Retina (tissue), 1 donor: ENCODE results near the gene SLCO2A1.
"Not testable (repeated sequence)": the region's sequence is repeated elsewhere in the genome, so short reads cannot be mapped to it uniquely, and the experiment has no call there.

Experiments
- DNase-seq: peaks from one replicate; pipeline ENCODE4 v3.0.0-alpha.2; 2016

The SLCO2A1 gene

DNA sequence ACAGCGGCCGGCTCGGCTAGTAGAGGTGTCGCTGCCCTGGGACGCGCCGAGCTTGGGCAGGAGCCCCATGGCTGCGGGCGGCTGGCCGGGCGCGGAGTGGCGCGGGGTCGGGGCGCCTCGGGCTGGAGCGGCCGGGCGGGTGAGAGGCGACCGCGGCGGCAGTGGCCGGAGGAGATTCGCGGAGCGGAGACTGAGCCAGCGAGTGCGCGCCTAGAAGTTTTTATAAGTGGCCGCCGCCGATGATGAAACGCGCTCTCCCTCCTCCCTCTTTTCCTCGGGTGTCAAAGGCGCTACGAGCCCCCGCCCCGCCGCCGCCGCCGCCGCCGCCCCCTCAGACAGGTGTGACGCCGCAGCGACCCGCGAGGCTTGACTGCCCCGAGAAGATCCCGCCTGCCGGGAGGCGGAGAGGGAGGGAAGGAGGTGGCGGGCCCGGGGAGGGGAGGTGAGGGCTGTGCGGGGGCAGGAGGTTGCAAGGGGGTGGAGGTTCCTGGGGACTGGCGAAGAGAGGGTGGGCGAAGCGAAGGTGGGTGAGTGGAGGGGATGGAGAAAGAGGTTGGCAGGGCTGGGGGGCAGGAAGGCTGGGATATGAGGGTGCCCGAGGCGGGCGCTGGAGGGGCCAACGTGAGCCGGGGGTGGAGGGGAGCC is at the start of gene SLCO2A1:
TSS of gene SLCO2A1 (minus strand) at position 192 of the 645 bp plus-strand sequence. CDS start at position 69, 123 bp downstream.
- DNase-seq = no peak

DNA sequence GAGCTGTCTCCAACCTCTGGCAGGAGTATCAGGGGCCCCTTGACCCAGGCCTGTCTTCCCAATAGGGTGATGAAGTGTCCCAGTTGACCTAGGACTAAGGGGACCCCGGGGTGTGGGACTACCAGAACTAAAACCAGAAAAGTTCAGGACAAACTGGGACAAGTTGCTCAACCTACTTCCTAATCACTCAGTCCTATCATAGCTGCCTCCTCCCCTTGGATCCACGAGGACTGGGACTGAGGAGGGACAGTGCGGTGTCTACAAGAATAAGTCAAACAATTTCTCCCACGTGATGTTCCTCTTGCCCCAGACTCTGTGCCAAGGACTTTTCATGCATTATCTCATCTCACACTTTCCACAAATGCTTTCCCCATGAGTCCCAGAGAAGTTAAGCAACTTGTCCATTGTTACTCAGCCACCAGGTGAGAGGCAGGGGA is 49.4 kb upstream of the SLCO2A1 start:
- no peak for DNase-seq

DNA sequence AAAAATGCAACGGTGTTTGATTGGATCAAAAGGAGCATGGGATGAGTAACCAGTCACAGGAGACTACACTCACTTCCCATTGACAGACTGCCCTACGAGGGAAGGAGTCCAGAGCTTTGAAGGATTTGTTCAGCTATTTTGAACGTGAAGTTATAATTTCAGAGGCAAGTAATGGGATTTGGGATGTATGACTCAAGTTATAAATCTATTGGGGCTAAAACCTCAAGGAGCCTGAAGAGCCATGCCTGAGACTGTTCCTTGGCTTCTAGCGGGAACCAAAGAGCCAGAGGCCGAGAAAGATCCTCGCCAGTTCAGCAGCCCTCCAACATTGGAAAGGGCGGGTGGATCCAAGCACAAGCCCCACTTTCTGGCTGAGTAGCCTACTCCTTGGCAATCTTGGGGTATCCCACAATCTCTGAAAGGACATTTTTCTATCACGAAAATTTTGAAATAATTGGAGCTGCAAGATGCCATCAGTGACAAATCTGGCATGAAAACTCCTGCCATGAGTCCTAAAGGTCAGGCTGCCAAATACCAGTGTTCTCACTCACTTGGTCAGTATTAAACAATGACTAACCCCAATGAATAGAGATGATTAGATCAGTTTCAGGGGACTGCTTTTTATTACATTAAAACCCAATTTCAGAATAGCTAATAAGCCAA is 48.6 kb upstream of the SLCO2A1 start:
- DNase-seq = no peak

DNA sequence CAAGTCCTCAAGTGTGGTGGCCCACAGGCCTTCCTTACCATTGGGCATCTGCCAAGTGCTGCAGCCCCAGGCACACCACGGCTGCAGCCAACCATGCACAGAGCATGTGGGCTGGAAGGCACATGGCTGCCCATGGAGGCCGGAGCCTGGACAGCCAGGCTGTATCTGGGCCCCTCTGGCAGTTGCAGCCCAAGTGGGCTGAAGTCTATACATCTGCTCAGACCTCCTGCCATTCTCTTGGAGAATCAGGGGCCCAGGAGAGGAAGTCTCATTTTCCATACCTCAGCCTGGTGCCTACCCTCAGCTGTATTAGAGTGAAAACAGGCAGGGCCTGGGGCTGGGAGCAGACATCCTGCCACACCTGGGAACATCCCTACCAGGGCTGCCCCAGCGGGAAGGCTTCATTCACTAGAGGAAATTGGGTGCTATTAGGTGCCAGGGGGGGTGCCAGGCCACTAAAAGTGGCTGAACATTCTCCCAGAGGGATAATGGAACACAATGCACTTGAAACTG is 48.0 kb upstream of the SLCO2A1 start:
- no peak for DNase-seq

DNA sequence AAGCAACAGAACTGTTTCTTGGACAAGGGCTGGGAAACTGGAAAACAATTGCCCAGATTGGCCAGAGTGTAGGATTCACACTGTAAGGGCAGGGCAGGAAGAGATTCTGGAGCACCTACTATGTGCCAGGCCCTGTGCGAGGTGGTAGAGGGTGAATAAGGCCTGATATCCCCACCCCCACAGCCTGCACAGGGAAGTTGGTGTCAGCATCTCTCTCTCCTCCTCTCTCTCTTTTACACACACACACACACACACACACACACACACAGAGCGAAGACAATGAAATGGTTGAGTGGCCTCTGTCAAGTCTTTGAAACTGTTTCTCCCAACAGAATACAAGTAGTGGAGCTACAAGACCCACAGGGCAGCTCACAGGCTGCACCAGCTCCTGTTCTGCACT is 47.1 kb upstream of the SLCO2A1 start:
- no peak for DNase-seq

DNA sequence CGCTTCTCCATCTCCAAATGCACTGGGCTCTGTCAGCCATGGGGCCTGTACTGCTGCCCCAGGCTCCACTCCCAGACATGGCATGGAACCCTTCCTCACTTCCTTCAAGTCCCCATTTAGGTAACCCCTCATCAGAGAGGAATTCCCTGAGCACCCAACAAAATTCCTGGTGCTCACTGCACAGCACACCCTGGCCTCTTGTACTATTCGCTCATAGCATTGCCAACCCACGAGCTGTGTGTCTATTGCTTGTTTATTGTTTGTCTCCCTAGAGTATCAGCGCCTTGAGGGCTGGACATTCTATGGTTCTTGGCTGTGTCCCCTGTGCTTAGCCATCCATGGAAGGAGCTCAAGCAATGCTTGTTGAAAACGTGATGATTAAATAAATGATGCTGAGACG is 46.1 kb upstream of the SLCO2A1 start:
- DNase-seq = no peak

DNA sequence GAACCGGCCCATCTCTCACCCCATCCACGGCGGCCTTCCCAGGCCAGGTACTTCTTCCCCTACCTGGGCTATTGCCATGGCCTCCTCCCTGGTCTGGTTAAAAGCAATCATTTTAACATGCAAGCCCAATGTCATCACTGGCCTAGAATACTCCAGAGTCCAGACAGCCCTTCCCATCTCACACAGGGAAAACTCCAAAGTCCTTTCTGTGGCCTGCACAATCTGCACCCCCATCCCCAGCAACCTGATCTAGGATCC is 45.8 kb upstream of the SLCO2A1 start:
- DNase-seq = no peak

DNA sequence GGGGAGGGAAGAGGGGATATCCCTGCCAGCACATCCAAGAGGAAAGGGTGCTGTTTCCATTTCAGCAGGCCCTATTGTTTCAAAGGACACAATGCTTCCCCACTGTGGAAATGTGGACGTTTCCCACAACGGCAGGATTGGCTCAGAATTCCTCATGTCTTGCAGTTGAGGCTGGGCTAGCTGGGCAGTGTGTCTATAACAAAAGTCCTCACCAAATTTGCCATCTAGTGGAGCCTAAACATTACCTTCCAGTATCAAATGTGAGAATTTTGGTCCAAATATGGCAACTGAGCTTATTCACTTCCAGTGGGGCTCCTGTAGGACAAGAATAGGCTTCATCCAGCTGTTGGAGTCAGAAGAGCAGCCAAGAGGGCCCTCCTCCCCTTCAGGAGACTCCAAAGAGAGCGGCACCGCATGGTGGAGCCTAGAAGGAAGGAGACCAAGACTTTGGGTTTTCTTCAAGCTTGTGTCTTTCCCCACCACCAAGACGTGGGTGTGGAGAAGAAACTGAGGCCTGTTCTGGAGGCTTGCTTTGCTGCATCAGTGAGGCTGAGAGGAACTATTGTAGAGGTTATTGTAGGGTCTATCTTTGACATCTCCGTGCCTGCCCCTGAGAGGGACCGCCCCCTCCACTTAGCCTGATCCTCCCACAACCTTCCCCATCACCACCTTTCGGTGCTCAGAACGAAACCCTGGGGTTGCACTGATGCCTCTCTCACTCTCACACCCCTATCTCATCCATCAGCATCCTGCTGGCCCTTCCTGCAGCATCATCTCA is 45.3 kb upstream of the SLCO2A1 start:
- DNase-seq = no peak

DNA sequence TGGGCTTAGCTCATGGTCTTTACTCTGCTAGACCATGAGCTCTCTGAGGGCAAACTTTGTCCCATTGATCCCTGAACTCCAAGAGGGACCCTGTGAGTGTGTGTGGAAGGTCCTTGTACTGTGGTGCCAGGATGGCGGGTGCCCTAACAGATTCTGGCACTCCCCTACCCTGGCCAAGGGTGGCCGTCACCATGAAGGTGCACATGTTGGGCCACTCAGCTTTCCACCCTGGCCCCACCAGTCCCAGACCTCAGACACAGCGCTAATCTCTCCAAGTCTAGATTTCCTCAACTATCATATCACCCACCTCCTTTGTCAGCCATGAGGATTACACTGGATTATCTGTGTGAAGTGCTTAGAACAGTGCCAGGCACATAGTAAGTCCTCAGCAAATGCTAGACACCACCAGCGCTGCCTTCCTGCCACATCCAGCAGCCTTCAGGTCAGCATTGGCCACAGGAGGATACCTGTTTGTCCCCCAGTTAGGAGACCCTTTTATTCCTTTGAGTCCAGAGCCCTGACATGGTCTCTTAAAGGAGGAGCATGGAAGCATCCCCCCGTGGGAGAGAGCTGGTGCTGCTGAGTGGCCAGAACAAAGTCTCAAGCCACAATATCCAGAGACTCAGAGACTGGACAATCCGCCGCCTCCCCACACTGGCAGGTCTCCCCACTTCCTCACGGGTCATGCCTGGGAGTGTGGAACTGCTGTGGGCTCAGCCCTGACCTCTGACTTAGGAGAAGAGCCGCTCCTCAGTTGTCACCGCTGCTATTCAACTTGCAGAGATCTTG is 44.5 kb upstream of the SLCO2A1 start:
- DNase-seq = no peak

DNA sequence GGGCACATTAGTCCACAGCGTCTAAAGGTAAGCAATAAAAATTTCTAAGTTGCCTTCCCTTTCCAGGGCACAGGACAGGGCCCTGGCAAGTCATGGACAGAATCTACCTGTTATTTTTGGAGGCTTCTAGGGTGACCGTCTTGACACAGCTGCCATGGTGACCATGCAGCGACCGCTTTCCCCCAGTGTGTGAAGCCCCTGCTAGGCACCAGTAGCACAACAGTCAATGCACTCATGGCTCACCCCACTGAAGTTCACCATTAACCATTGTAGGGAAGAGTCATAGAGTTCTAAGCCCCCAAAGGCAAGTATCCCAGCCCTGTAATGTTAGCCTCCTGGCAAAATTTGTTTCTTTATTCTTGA is 43.8 kb upstream of the SLCO2A1 start:
- no peak for DNase-seq

DNA sequence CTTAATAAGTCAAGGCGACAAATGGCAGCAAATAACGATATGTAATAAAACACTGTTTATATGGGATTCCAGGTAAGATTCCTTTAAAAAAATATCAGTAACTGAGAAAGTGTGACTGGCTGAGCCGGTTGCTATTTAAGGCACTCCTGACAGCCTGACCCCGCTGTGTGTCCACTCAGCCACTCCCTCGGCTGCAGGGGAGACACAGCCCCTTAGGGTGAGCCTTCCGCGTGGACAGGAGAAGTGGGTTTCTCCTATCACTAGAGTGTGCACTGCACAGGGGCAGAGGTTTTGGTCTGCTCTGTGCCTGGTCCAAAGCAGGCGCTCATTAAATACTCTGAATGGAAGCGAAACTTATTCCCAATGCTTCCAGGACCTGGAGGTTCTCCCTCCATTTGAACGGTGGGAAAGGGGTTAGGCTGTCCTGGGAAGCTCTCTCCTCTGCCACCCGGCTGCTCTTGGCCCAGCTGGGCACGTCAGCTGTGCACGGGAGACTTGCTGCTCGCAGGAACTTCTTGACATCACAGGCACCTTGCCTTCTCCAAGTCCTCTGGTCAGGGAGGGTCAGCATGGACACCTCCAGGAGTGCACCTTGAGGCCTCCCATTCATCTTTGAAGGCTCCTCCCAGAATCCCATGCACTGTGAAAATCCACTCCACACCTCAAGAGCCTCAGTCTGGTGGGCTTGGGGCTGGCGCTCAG is 43.3 kb upstream of the SLCO2A1 start:
- DNase-seq = no peak

DNA sequence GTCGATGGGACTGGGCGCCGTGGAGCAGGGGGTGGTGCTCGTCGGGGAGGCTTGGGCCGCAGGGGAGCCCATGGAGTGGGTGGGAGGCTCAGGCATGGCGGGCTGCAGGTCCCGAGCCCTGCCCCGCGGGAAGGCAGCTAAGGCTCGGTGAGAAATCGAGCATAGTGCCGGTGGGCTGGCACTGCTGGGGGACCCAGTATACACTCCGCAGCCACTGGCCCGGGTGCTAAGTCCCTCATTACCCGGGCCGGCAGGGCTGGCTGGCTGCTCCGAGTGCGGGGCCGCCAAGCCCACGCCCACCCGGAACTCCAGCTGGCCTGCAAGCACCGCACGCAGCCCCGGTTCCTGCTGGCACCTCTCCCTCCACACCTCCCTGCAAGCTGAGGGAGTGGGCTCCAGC is 40.6 kb upstream of the SLCO2A1 start:
- not testable (repeated sequence) for DNase-seq

DNA sequence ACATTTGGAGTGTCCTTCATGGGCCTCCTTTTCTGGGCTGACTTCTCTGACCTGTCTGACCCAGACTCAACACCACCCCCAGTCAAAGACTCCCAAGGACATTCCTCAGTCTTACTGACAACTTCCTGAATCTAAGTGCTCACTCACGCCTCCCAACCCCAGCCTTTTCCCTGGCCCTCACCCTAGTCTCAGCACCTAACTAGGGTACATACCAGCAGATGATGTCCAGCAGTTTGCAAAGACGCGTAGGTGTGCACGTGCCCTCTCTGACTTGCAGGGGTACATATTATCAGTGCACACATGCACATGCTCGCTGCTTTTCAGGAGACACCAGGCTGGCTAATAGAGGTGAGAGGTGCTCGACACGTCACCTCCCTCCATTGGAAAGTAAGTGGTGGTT is 38.7 kb upstream of the SLCO2A1 start:
- DNase-seq = no peak

DNA sequence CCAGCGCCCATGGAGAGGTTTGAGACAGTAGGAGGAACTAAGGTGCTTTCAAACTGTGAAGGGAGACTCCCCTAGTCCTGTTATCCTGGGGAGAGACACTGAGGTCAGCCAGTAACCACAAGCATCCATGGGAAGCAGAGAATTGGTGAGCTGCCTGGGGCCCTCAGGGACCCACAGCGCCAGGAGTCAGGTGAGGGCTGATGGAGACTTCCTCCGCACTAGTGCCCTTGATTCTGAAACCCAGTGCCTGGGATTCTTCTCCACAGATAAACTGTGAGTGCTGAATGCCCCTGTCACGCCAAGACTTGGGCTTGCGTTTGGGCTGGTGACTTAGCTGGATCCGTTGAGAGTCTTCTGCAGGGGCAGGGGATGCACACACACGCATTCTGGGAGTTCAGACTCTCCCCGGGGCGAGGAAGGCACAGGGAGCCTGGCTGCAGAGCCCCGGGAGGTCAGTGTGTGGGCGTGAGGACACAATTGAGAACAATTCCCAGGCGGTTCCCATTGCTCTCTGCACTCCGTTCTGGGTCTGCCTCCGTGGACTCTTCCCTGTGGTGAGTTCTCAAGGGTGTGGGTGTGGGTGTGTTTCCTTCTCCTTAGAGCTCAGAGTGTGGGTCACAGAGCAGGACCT is 37.9 kb upstream of the SLCO2A1 start:
- DNase-seq = no peak

DNA sequence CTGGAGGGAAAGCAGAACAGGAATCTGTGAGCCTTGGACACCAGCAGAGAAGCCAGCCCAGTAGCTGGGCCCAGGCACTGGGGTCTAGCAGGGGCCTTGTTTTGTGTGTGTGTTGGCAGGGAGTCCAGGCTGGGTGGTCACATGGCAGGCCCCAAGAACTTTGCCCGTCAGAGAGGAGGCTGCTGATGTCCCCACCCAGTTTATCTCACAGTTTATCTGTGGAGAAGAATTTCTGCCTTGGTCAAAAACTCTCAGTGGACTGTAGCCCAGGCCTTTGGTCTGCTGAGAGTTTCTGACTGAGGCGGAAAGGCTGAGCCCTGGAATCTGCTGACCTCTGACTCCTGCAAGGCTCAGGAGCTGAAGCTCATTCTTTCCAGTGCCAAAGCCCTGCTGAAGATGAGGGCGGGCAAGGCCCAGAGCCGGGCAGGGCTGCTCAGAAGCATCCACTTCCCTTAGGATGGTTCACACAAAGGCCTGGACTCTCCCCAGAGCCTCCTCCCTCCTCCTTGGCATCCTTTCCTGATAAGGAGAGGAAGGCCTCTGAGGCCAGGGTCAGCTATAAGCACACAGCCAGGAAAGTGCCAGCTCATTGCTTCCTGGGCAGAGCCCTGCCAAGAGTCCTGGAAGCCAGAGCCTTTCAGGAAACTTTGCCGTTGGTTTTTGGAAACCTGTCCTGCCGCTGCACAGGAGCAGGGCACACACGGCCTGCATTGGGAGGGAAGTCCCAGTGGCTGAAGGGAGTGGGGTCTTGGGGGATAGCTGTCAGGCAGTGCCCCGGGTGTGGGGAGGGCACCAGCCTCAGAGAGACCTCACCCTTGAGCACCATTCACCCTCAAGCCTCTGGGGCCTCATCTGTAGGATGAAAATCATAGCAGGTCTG is 37.2 kb upstream of the SLCO2A1 start:
- DNase-seq = no peak

DNA sequence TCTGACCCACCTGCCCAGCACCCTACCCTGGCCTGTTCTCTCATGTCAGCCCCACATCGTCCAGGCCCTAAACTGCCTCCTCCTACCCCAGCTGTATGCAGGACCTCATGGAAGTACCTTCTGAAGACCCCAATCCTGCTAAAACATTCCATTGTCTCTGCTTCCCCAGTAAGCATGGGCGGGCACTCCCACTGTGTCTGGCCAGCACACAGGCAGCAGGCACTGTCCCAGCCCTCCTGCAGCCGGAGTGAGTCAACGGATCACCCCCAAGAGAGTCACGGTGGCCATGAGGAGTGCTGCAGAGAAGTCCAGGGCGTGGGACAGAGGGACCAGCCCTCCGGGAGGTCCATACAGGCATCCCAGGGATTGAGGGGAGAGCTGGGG is 36.4 kb upstream of the SLCO2A1 start:
- DNase-seq = no peak

DNA sequence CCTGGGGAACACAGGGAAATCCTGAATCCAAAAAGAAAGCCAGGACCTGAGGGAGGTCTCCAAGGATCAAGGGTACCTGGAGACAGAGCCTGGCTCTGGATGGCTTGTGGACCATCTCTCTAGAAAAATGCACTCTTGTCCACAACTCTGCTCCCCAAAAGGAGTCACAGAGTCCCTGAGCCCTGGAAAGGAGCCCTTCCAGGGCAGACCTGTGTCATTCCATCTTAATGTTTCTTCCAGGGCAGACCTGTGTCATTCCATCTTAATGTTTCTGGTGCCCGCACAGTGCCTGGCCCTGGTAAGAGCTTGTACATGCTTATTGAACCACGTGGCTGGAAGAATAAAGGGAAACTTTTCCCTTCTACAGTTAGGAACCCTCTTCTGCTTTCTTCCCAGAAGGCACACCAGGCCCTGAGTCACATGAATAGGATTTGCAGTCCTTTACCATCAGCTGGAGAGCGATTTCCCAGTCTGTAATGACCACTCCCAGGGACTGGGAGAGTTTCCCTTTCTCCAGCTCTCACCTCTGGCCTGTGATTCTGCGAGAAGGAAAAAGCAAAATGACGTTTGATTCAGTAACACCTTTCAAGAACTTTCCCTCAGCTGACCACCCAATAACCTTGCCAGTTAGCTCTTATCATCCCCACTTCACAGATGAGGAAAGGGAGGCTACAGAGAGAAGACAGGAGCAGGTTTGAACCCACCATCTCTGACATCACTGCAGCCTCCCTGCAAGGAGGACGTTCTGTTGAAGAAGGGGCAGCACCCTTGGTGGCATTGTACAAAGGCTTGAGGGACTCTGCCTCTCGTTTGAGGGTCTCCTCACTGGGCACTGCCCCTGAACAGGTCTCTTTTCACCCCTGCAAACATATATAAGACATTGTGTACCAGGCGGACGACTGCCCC is 35.8 kb upstream of the SLCO2A1 start:
- DNase-seq = no peak

DNA sequence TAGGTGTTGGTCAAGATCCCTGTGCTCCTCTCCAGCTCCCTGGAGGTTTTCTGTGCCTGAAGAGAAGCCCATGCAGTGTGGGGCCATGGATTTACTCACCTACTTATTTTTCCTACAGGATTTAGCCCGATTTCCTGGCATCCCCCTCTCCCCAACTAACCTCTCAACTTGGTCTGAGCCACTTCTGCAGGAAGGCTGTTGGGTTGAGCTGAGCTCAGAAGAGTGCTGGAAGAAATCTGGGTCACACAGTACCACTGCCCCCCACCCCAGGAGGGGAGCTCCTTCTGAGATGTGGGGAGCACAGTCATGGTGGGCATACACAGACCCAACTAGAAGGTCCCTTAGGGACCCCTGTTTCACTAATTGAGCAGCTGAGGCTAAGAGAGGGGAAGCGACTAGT is 34.4 kb upstream of the SLCO2A1 start:
- no peak for DNase-seq

DNA sequence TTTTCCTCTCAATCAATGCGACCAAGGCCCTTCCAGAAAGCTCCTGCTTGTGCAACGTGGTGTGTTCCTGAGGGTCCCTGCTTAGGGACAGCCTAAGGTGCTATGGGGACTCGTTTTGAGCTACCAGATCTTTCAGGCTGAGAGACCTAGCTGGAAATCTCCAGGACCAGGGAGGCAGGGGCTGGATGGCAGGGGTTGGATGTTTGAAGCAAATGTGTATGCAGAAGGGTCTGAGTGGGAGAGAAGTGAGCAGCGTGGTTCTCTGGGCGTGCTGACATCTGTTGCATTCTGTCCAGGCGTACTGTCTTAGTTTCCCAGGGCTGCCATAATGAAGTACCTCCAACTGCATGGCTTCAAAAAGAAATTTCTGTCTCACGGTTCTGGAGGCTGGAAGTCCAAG is 31.7 kb upstream of the SLCO2A1 start:
- DNase-seq = no peak
